Measurements from ENCODE around the gene ZBTB20.

ZBTB20 gene

DNA sequence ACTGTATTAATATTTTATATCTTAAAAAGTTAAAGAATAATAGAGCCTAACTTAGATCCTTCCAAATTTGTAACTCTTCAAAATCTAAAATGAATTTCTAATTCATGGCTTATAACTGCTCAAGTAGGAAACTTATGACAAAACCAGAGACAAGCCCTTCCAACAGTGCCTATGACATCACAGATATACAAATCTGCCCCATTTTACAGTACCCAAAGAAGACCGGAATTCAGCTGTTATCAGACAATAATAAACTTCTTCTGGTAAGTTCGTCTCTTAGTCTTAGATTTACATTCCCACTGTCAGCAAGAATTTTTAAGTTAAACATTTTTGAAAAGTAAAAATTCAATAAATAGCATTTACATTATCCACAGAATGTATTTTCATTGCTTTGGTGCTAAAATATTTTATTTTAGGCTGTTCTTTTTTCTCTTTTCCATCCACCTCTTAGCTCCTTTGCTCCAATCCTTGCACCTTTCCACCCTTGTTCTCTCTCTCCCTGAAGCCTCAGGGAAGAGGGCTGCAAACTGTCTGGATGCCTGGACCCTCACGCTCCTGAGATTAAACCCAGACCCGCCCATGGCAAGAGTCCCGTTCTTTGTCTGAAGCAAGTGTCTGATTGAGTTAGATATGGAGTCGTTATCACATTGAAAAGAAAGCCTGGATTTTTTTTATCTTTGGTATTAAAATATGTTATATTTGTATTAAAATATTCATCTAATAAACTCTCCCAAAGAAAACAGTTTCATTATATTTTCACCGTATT is 312.7 kb downstream of the ZBTB20 start (continued):
- TF ChIP-seq POU6F1 (CRISPR knock-in tag; IDR thresholded peaks at IDR 0.05; ENCODE audit: borderline replicate concordance, low read depth) (no peak), ISL1 (CRISPR knock-in tag; IDR thresholded peaks at IDR 0.05) (no peak)

GRCh38 chr3:114831861-114832260 is 315.2 kb downstream of the ZBTB20 start:
- ATAC-seq, result no peak

GRCh38 chr3:114830652-114831051 is 316.4 kb downstream of the ZBTB20 start:
- no peak for ATAC-seq
- TF ChIP-seq, protein P1, sequence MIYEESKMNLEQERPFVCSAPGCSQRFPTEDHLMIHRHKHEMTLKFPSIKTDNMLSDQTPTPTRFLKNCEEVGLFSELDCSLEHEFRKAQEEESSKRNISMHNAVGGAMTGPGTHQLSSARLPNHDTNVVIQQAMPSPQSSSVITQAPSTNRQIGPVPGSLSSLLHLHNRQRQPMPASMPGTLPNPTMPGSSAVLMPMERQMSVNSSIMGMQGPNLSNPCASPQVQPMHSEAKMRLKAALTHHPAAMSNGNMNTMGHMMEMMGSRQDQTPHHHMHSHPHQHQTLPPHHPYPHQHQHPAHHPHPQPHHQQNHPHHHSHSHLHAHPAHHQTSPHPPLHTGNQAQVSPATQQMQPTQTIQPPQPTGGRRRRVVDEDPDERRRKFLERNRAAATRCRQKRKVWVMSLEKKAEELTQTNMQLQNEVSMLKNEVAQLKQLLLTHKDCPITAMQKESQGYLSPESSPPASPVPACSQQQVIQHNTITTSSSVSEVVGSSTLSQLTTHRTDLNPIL (CRISPR knock-in tag; IDR thresholded peaks at IDR 0.05; ENCODE audit: low read depth), result no peak
- TF ChIP-seq SNAI2 (CRISPR knock-in tag; IDR thresholded peaks at IDR 0.05) (no peak), POU6F1 (CRISPR knock-in tag; IDR thresholded peaks at IDR 0.05; ENCODE audit: borderline replicate concordance, low read depth) (no peak), BACH2 (CRISPR knock-in tag; IDR thresholded peaks at IDR 0.05; ENCODE audit: borderline replicate concordance) (no peak), ZNF70 (CRISPR knock-in tag; IDR thresholded peaks at IDR 0.05) (no peak), GLIS3 (CRISPR knock-in tag; IDR thresholded peaks at IDR 0.05) (no peak), PATZ1 (CRISPR knock-in tag; IDR thresholded peaks at IDR 0.05; ENCODE audit: borderline replicate concordance) (no peak), ISL1 (CRISPR knock-in tag; IDR thresholded peaks at IDR 0.05) (no peak), RARB (CRISPR knock-in tag; IDR thresholded peaks at IDR 0.05) (no peak), TOX (CRISPR knock-in tag; IDR thresholded peaks at IDR 0.05; ENCODE audit: borderline replicate concordance) (no peak), ZFP30 (CRISPR knock-in tag; IDR thresholded peaks at IDR 0.05) (no peak), CSDC2 (CRISPR knock-in tag; IDR thresholded peaks at IDR 0.05) (no peak), ZFP3 (CRISPR knock-in tag; IDR thresholded peaks at IDR 0.05) (no peak), ARNTL (CRISPR knock-in tag; IDR thresholded peaks at IDR 0.05; ENCODE audit: borderline replicate concordance, low read depth) (no peak), ESRRG (CRISPR knock-in tag; IDR thresholded peaks at IDR 0.05) (no peak)
- TF ChIP-seq, protein P2, sequence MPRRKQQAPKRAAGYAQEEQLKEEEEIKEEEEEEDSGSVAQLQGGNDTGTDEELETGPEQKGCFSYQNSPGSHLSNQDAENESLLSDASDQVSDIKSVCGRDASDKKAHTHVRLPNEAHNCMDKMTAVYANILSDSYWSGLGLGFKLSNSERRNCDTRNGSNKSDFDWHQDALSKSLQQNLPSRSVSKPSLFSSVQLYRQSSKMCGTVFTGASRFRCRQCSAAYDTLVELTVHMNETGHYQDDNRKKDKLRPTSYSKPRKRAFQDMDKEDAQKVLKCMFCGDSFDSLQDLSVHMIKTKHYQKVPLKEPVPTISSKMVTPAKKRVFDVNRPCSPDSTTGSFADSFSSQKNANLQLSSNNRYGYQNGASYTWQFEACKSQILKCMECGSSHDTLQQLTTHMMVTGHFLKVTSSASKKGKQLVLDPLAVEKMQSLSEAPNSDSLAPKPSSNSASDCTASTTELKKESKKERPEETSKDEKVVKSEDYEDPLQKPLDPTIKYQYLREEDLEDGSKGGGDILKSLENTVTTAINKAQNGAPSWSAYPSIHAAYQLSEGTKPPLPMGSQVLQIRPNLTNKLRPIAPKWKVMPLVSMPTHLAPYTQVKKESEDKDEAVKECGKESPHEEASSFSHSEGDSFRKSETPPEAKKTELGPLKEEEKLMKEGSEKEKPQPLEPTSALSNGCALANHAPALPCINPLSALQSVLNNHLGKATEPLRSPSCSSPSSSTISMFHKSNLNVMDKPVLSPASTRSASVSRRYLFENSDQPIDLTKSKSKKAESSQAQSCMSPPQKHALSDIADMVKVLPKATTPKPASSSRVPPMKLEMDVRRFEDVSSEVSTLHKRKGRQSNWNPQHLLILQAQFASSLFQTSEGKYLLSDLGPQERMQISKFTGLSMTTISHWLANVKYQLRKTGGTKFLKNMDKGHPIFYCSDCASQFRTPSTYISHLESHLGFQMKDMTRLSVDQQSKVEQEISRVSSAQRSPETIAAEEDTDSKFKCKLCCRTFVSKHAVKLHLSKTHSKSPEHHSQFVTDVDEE (CRISPR knock-in tag; IDR thresholded peaks at IDR 0.05), result no peak
- TF ChIP-seq, protein P3, sequence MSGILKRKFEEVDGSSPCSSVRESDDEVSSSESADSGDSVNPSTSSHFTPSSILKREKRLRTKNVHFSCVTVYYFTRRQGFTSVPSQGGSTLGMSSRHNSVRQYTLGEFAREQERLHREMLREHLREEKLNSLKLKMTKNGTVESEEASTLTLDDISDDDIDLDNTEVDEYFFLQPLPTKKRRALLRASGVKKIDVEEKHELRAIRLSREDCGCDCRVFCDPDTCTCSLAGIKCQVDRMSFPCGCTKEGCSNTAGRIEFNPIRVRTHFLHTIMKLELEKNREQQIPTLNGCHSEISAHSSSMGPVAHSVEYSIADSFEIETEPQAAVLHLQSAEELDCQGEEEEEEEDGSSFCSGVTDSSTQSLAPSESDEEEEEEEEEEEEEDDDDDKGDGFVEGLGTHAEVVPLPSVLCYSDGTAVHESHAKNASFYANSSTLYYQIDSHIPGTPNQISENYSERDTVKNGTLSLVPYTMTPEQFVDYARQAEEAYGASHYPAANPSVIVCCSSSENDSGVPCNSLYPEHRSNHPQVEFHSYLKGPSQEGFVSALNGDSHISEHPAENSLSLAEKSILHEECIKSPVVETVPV (CRISPR knock-in tag; IDR thresholded peaks at IDR 0.05), result no peak

More at GRCh38 chr3:114831861-114832260, 315.2 kb downstream of the ZBTB20 start:
- no peak for TF ChIP-seq TCF4 (CRISPR knock-in tag; IDR thresholded peaks at IDR 0.05; ENCODE audit: borderline replicate concordance)
- TF ChIP-seq ISL1 (CRISPR knock-in tag; IDR thresholded peaks at IDR 0.05), result no peak
- no peak for TF ChIP-seq ESRRG (CRISPR knock-in tag; IDR thresholded peaks at IDR 0.05)
- TF ChIP-seq ZNF70 (CRISPR knock-in tag; IDR thresholded peaks at IDR 0.05), result no peak
- TF ChIP-seq BACH2 (CRISPR knock-in tag; IDR thresholded peaks at IDR 0.05; ENCODE audit: borderline replicate concordance), result no peak
- no peak for TF ChIP-seq ZFP30 (CRISPR knock-in tag; IDR thresholded peaks at IDR 0.05)
- TF ChIP-seq ZFP3 (CRISPR knock-in tag; IDR thresholded peaks at IDR 0.05), result no peak
- TF ChIP-seq POU6F1 (CRISPR knock-in tag; IDR thresholded peaks at IDR 0.05; ENCODE audit: borderline replicate concordance, low read depth), result no peak
- TF ChIP-seq ZNF8 (CRISPR knock-in tag; IDR thresholded peaks at IDR 0.05), result no peak
- no peak for TF ChIP-seq SNAI2 (CRISPR knock-in tag; IDR thresholded peaks at IDR 0.05)
- TF ChIP-seq, protein P3 (CRISPR knock-in tag; IDR thresholded peaks at IDR 0.05), result no peak

All from SK-N-SH treated with all-trans-retinoic acid at 6 μM for 48 hours (cell line).